ENCODE results near the gene RPL35.
A peak's percentile ranks its signal among the peaks of the same experiment; 100 is the strongest.
"Not testable (repeated sequence)": the region's sequence is repeated elsewhere in the genome, so short reads cannot be mapped to it uniquely, and the experiment has no call there.

RPL35 gene

DNA sequence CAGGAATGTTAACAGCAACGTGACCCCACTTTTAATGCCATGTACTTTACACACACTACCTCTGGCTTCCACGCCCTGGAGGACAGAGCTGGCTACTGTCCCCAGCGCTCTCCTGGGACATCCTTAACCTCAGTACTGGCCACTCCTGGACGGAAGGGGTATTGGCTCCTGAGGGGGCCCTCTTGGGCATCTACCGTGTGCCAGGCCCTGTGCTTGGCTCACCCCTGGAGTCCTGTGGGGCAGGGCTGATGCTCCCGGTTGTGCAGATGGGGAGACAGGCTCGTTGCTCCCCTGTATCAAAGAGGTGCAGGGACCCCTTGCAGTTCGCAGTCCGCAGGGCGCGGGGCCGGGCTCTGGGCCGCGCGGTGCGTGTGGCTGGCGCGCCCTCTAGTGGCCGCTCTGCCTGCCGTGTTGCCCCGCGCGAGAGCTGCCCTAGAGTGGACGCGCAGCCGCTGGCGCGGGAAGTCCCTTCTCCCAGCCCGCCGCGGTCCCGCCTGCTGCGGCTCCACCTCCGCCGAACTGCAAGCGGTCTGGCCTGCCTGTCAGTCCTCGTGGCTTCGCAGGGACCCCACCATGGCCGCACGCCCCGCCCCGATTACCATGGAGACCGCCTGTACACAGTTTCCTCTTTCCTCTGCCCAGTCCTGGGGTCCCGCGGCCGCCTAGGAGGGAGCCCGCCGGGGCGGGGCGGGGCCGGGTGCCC, 8.8 kb downstream of the RPL35 start, which contains the start of gene WDR38:
WDR38 (plus strand) TSS at position 632 of the 703 bp plus-strand sequence. CDS start 72 bp downstream, outside the sequence.
- H3K4me3 ChIP-seq (ENCODE audit: low read length) = peak within 1 kb of the TSS; percentile 38; the same call in 1 of the 2 replicates
- TF ChIP-seq ZNF274 (IDR thresholded peaks at IDR 0.05; ENCODE audit: low read depth, low read length) = no peak

DNA sequence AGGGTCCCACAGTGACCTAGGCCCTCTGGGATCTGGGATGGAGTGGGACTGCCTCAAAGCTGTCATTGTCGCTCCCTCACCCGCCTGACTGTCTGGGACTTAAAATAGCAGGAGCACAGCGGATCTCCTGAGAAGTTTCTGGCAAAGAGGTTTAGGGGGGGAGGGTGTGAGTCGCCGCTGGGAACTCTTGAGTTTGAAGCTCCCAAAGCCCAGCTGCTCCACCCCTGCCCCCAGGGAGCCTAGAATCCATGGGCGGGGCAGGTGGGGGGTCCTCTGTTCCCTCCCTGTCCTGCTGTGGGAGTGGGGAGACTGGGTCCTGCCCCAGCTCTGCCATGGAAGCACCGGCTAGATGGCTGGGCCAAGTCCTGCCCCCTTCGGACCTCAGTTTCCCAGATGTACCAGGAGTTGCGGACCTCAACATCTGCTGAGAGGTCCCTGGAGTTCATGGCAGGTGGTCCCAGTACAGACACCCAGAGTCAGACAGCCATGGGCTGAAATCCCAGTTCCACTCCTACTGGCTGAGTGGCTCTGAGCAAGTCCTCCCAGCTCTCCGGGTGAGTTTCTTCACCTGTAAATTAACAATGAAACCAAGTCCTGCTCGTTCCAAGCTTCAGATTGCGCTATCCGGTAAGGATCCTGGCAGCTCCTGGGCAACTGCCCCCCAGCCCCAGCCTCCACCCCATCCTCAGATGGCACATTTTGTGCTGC, 9.5 kb downstream of the RPL35 start:
- H3K4me3 ChIP-seq (ENCODE audit: low read length) = no peak overlapping the region; the same call in 1 of the 2 replicates
- no peak for TF ChIP-seq ZNF274 (IDR thresholded peaks at IDR 0.05; ENCODE audit: low read depth, low read length)

DNA sequence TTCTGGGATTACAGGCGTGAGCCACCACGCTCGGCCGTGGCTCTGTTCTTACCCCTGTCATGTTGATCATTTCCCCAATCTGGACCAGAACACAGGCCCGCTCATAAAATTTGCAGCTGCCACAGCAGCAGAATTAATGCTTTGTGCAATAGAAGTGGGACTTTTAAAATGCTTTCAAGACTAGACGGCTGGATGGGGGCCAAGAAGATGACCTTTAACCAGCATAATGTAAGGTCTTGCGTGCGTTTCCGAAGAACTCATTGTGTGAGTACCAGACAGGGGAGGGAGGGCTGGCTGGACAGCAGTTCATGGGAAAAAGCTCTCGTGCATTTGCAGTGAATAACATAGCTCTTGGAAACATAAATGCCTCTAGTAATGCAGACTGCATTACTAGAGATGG, 12.0 kb downstream of the RPL35 start:
- H3K4me3 ChIP-seq (ENCODE audit: low read length) = no peak overlapping the region
- TF ChIP-seq ZNF274 (IDR thresholded peaks at IDR 0.05; ENCODE audit: low read depth, low read length) = no peak

DNA sequence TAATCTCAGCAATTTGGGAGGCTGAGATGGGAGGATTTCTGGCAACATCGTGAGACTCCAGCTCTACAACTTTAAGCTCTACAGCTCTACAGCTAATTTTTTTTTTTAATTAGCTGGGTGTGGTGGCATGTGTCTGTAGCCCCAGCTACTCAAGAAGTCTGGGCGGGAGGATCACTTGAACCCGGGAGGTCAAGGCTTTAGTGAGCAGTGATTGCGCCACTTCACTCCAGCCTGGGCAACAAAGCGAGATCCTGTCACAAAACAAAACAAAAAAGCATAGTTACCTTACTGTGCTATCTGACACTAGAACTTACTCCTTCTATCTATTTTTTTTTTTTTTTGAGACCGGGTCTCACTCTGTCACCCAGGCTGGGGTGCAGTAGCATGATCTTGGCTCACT, 14.8 kb downstream of the RPL35 start:
- TF ChIP-seq ZNF274 (IDR thresholded peaks at IDR 0.05; ENCODE audit: low read depth, low read length) = no peak

DNA sequence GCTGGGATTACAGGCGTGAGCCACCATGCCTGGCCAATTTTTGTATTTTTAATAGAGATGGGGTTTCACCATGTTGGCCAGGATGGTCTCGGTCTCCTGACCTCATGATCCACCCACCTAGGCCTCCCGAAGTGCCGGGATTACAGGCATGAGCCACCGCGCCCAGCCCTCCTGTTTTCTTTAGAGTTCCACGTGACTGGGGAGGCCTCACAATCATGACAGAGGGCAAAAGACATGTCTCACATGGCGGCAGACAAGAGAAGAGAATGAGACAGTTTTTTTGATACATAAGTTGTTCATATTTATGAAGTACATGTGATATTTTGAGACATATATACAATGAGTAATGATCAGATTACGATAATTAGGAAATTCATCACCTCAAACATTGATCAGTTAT, 15.3 kb downstream of the RPL35 start:
- not testable (repeated sequence) for H3K4me3 ChIP-seq (ENCODE audit: low read length)

More for the DNA sequence above, 14.8 kb downstream of the RPL35 start:
- H3K4me3 ChIP-seq (ENCODE audit: low read length) = no peak overlapping the region

DNA sequence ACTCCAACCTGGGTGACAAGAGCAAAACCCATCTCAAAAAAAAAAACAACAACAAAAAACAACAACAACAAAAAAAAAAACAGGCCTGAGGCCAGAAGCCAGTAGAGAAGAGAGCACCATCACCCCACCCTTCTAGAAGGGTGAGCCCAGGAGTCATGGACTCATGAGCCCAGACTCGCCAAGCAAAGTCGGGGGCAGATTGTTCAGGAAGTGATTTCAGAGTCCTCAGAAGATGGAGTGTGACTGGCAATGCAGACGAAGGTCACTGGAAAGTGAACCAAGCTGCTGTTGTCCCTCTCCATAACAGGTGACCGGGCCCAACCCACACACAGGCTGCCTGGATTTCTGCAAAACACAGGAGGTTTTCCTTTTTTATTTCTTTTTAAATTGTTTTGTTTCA, 17.5 kb downstream of the RPL35 start:
- TF ChIP-seq ZNF274 (IDR thresholded peaks at IDR 0.05; ENCODE audit: low read depth, low read length) = no peak
- H3K4me3 ChIP-seq (ENCODE audit: low read length) = no peak overlapping the region

DNA sequence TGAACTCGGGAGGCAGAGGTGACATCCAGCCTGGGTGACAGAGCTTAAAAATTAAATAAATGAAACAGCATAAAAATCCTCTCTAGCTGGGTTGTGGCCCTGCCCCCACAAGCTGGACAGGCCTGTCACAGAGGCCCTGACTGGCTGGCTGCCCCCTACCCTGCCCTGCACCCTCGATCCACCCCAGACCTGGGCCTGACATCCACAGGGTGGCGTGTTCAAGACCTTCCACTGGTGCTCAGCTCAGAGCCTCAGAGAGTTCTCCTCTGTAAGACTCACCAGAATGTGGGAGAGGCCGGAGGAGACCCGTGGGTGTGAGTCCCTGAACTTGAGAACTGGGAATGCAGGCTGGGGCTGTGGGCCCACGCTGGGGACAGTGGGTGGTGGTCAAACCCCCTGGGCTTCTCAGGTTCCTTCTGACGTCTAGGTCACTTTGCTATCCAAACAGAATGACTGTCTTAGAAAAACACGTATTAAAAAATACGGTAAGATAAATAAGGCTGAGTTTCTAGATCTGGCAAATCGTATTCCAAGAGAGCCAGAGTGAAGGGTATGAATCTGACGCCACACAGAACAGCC, 18.2 kb downstream of the RPL35 start:
- no peak overlapping the region for H3K4me3 ChIP-seq (ENCODE audit: low read length)
- no peak for TF ChIP-seq ZNF274 (IDR thresholded peaks at IDR 0.05; ENCODE audit: low read depth, low read length)

DNA sequence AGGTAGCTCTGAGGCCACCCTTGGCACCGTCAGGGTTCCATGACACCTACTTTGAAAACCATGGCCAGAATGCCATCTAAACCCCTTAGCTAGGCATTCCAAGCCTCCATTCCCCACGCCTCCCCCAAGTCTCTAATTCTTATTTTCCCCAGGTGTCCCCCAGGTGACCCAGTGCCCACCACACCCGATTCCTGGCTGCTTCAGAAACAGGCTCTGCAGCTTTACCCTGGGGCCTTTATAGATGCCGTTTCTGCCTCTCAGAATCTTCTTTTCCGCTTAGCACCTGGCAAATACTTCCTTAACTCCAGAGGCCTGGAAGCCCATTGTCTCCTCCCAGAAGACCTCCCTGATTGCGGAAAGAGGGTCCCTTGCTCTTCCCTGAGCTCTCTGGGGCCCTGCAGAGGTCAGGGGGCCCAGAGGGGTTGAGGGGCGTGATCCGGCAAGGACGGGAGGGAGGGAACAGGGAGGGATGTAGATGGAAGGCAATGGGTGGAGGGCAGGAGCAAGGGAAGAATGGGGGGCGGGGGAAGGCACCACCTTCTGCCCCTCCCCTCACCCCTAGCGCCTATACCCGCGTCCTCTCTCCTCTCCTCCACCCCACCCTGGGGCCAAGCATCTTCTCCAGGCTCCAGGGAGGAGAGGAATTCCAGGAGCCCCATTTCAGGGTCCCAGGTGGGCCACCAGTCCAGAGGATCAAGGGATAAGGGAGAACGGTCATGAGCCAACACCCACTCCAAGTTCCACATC, 20.5 kb downstream of the RPL35 start:
- TF ChIP-seq ZNF274 (IDR thresholded peaks at IDR 0.05; ENCODE audit: low read depth, low read length) = no peak
- no peak overlapping the region for H3K4me3 ChIP-seq (ENCODE audit: low read length)

DNA sequence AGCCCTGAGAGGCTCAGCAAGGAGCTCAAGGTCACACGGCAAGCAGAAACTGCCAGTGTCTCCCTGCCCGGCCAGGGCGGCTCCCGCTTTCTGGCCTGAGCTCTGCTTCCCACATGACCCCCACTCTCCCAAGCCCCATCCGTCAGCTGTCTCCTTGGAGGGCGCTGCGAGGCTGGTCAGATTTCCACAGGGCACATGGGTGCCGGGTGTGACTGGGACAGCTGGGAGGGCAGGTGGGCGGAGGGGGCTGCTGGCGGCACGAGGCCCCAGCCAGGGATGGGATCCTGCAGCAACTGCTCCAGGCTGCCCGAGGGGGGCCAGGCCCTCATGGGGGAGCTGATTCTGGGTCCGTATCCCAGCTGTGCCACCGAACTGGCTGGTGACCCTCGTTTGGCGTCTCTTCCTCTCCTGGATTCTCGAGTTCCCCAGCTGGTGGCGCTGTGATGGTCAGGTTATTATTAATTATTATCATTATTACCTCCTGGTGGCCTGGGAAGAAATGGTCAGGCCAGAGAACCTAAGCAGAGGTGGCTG, 21.4 kb downstream of the RPL35 start:
- TF ChIP-seq ZNF274 (IDR thresholded peaks at IDR 0.05; ENCODE audit: low read depth, low read length) = no peak
- H3K4me3 ChIP-seq (ENCODE audit: low read length) = no peak overlapping the region

DNA sequence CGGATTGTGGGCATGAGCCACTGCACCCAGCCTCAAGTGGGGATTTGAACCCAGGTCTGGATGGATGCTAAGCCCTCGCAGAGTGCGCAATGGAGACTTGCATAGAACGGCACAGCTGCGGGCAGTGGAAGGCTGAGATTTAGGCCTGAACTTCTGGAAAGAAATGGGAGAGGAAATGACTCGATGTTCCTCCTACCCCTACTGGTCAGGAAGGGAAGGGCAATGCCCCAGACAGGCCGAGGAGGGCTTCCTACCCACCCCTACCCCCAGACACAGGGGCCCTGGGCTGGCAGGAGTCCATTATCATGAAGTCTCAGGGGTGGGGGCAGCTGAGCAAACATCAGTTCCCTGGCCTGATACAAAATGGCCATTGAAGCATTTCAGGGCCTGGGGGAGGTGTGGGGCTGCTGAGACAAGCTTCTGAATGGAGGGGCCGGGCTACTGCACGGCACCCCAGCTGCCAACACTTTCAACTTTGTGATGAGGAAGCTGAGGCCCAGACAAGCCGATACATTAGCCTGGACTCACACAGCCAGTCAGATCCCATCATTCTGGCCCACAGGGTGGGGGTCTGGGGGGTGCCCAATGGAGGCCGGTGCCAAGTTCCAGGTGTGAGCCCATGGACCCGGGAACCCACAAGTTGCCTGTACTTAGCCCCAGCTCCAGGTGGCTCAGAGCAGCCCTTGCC, 22.0 kb downstream of the RPL35 start:
- TF ChIP-seq ZNF274 (IDR thresholded peaks at IDR 0.05; ENCODE audit: low read depth, low read length) = no peak

DNA sequence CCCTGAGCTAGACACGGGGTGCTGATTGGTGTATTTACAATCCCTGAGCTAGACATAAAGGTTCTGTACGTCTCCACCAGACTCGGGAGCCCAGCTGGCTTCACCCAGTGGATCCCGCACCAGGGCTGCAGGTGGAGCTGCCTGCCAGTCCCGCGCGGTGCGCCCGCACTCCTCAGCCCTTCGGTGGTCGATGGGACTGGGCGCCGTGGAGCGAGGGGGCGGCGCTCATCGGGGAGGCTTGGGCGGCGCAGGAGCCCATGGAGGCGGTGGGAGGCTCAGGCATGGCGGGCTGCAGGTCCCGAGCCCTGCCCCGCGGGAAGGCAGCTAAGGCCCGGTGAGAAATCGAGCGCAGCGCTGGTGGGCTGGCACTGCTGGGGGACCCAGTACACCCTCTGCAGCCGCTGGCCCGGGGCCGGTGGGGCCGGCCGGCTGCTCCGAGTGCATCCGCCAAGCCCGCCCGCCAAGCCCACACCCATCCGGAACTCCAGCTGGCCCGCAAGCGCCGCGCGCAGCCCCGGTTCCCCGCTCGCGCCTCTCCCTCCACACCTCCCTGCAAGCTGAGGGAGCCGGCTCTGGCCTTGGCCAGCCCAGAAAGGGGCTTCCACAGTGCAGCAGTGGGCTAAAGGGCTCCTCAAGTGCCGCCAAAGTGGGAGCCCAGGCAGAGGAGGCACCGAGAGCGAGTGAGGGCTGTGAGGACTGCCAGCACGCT, 23.0 kb downstream of the RPL35 start:
- not testable (repeated sequence) for H3K4me3 ChIP-seq (ENCODE audit: low read length)

More for the DNA sequence above, 22.0 kb downstream of the RPL35 start:
- H3K4me3 ChIP-seq (ENCODE audit: low read length) = no peak overlapping the region

DNA sequence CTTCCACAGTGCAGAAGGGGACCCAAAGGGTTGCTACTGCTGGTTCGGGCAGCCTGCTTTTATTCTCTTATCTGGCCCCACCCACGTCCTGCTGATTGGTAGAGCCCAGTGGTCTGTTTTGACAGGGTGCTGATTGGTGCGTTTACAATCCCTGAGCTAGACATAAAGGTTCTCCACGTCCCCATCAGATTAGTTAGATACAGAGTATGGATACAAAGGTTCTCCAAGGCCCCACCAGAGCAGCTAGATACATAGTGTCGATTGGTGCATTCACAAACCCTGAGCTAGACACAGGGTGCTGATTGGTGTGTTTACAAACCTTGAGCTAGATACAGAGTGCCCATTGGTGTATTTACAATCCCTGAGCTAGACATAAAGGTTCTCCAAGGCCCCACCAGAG, 23.6 kb downstream of the RPL35 start:
- not testable (repeated sequence) for H3K4me3 ChIP-seq (ENCODE audit: low read length)

DNA sequence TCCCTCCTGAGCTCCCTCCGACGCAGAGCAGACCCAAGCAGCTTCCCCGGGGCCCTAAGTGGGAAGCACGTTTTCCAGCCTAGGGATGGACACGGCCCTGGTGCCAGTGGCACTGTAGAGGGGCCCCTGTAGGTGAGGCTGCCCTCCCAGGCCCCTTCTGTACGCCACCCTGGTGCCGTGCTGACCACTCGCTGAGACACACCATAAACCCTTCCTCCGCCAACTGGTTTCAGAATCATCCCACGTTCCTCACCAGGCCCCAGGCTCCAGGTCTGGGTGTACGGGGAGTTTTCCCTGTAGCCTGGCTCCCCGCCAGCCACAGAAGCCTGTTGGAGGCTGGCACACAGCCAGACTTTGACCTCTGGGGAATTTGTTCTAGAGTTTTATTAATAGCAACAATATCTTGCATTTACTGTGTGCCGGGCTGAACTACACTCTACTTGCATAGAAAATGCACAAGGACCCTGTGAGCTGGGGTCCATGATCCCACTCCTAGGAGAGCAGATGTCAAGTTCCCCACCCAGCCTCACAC, 26.7 kb downstream of the RPL35 start:
- no peak overlapping the region for H3K4me3 ChIP-seq (ENCODE audit: low read length)
- TF ChIP-seq ZNF274 (IDR thresholded peaks at IDR 0.05; ENCODE audit: low read depth, low read length) = no peak

Measured in GM08714 (cell line).